Measurements from ENCODE around the gene IRX6. TPM values are rescaled to one million over a fixed set of nuclear protein-coding genes. Genes with fewer than 3 reads are reported as not detected.

The IRX6 gene
- total and polyA plus RNA-seq, 2 donors (not counting 3 experiments of a cell fraction or from before 2014, with no cell fraction given), result not detected

DNA sequence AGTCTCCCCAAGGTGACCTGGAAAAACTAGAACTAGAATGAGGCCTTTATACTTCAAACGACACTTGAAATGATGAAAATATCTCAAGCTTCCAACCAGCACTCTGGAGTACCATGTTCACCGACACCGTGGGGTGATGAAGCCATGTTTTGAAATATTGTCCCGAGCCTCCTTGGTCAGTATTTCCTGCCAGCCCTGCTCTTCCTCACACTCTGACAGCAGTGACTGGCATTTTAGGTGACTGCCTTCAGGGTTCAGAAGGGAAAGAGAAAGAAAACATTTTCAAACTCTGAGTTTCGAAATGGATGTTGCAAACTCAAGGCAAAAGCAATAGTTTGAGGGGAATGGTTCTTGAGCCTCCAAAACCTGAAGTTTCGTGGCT, 39.3 kb upstream of the IRX6 start:
- dilution Hi-C loops (cut with MboI; ENCODE audit: extremely low pct_ligation_motif_present, low sequenced_read_pairs), result no loop called here
- FAIRE-seq (no peak), DNase-seq (ENCODE audit: low read depth, low spot score) (no peak)
- no peak for TF ChIP-seq GATA2 (IDR thresholded peaks at IDR 0.05; ENCODE audit: insufficient read depth, insufficient read length, low read depth, low read length)
- TF ChIP-seq, protein P1, sequence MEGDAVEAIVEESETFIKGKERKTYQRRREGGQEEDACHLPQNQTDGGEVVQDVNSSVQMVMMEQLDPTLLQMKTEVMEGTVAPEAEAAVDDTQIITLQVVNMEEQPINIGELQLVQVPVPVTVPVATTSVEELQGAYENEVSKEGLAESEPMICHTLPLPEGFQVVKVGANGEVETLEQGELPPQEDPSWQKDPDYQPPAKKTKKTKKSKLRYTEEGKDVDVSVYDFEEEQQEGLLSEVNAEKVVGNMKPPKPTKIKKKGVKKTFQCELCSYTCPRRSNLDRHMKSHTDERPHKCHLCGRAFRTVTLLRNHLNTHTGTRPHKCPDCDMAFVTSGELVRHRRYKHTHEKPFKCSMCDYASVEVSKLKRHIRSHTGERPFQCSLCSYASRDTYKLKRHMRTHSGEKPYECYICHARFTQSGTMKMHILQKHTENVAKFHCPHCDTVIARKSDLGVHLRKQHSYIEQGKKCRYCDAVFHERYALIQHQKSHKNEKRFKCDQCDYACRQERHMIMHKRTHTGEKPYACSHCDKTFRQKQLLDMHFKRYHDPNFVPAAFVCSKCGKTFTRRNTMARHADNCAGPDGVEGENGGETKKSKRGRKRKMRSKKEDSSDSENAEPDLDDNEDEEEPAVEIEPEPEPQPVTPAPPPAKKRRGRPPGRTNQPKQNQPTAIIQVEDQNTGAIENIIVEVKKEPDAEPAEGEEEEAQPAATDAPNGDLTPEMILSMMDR (IDR thresholded peaks at IDR 0.05; ENCODE audit: extremely low read depth in 1 of 2, insufficient read depth in 1 of 2, low read depth in 1 of 2, low read length in 2 of 2), result no peak
- Histone ChIP-seq H3K4me3 (replicated peaks in 1 of 3; ENCODE audit: insufficient read depth in 1 of 3, low read depth in 1 of 3, low read length in 3 of 3) (no peak overlapping the region), H3K9ac (replicated peaks; ENCODE audit: extremely low read depth, insufficient read depth, low read length) (no peak overlapping the region), H3K9me1 (replicated peaks; ENCODE audit: control insufficient read depth, extremely low read depth, insufficient read depth, low read length) (no peaks in the 10 kb centered on the region), H3K79me2 (ENCODE audit: control insufficient read depth, insufficient read depth, low read length) (no peaks in the 10 kb centered on the region), H3K4me1 (ENCODE audit: control insufficient read depth, extremely low read depth, insufficient read depth, low read length) (no peaks in the 10 kb centered on the region), H2AFZ (ENCODE audit: low read depth, low read length) (no peak overlapping the region), H3K27me3 (ENCODE audit: control insufficient read depth in 2 of 2, insufficient read depth in 2 of 2, low read length in 2 of 2) (no peaks in the 10 kb centered on the region), H3K4me2 (ENCODE audit: insufficient read depth, low read length) (no peak overlapping the region), H3K27ac (ENCODE audit: insufficient read depth, low read depth, low read length) (no peak overlapping the region), H4K20me1 (replicated peaks; ENCODE audit: control insufficient read depth, extremely low read depth, insufficient read depth, low read length) (no peaks in the 10 kb centered on the region), H3K36me3 (ENCODE audit: control insufficient read depth in 2 of 2, extremely low read depth in 1 of 2, insufficient read depth in 2 of 2, low read length in 2 of 2) (no peaks in the 10 kb centered on the region), H3K9me3 (replicated peaks; ENCODE audit: control insufficient read depth, insufficient read depth, low read length) (peaks cover 2% of the 10 kb centered on the region)
- POLR2A ChIA-PET, result no interaction called here
- BruUV-seq (replicated peaks), result no TSS peak
- CTCF ChIA-PET, result no interaction called here
- intact Hi-C loops (cut with micrococcal nuclease), result no loop called here

DNA sequence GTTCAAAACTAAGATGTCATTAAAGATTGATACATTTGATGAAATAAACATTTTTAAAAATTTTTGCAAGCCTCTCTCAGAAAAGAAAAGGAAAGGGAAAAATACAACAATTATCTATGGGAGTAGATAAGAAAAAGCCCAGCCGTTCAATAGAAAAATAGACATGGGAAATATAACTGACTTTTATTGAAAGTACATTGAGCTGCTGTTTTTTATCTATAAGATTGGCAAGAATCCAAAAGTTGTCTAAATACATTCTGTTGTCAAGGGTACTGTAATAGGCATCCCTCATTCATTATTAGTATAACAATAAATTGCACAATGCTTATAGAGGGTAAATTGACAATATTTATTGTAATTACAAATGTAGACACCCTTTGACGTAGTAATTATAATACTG, 38.4 kb upstream of the IRX6 start:
- DNase-seq (ENCODE audit: low read depth, low spot score) (no peak), FAIRE-seq (no peak)
- Histone ChIP-seq H3K79me2 (ENCODE audit: control insufficient read depth, insufficient read depth, low read length) (no peaks in the 10 kb centered on the region), H3K9me3 (replicated peaks; ENCODE audit: control insufficient read depth, insufficient read depth, low read length) (peaks cover 2% of the 10 kb centered on the region), H3K9ac (replicated peaks; ENCODE audit: extremely low read depth, insufficient read depth, low read length) (no peak overlapping the region), H3K27ac (ENCODE audit: insufficient read depth, low read depth, low read length) (no peak overlapping the region), H3K9me1 (replicated peaks; ENCODE audit: control insufficient read depth, extremely low read depth, insufficient read depth, low read length) (no peaks in the 10 kb centered on the region), H4K20me1 (replicated peaks; ENCODE audit: control insufficient read depth, extremely low read depth, insufficient read depth, low read length) (no peaks in the 10 kb centered on the region), H3K4me3 (replicated peaks in 1 of 3; ENCODE audit: insufficient read depth in 1 of 3, low read depth in 1 of 3, low read length in 3 of 3) (no peak overlapping the region), H2AFZ (ENCODE audit: low read depth, low read length) (no peak overlapping the region), H3K4me2 (ENCODE audit: insufficient read depth, low read length) (no peak overlapping the region), H3K36me3 (ENCODE audit: control insufficient read depth in 2 of 2, extremely low read depth in 1 of 2, insufficient read depth in 2 of 2, low read length in 2 of 2) (no peaks in the 10 kb centered on the region), H3K4me1 (ENCODE audit: control insufficient read depth, extremely low read depth, insufficient read depth, low read length) (no peaks in the 10 kb centered on the region), H3K27me3 (ENCODE audit: control insufficient read depth in 2 of 2, insufficient read depth in 2 of 2, low read length in 2 of 2) (no peaks in the 10 kb centered on the region)
- CTCF ChIA-PET, result no interaction called here
- TF ChIP-seq EZH2 (IDR thresholded peaks at IDR 0.05; ENCODE audit: borderline replicate concordance, low read depth, low read length, severe bottlenecking) (no peak), GATA2 (IDR thresholded peaks at IDR 0.05; ENCODE audit: insufficient read depth, insufficient read length, low read depth, low read length) (no peak), POLR2AphosphoS5 (IDR thresholded peaks at IDR 0.05; ENCODE audit: insufficient read depth, low read depth, low read length) (no peak), JUN (IDR thresholded peaks at IDR 0.05; ENCODE audit: borderline replicate concordance, insufficient read depth, insufficient read length, low read depth) (no peak), MYC (IDR thresholded peaks at IDR 0.05; ENCODE audit: low read depth, low read length) (no peak), POLR2A (IDR thresholded peaks at IDR 0.05; ENCODE audit: low read depth, low read length) (no peak), FOS (IDR thresholded peaks at IDR 0.05; ENCODE audit: borderline replicate concordance, insufficient read depth, low read length) (no peak)
- TF ChIP-seq, protein P1 (IDR thresholded peaks at IDR 0.05; ENCODE audit: extremely low read depth in 1 of 2, insufficient read depth in 1 of 2, low read depth in 1 of 2, low read length in 2 of 2), result no peak
- TF ChIP-seq, protein P2, sequence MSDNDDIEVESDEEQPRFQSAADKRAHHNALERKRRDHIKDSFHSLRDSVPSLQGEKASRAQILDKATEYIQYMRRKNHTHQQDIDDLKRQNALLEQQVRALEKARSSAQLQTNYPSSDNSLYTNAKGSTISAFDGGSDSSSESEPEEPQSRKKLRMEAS (IDR thresholded peaks at IDR 0.05; ENCODE audit: insufficient read depth, insufficient read length), result no peak
- BruUV-seq (replicated peaks), result no TSS peak
- dilution Hi-C loops (cut with MboI; ENCODE audit: extremely low pct_ligation_motif_present, low sequenced_read_pairs), result no loop called here
- POLR2A ChIA-PET, result no interaction called here
- intact Hi-C loops (cut with micrococcal nuclease), result no loop called here

All from endothelial cell of umbilical vein (primary cell).